GM18511 (cell line): Measurements from ENCODE around the gene ABCG1.
"Not testable (repeated sequence)": the region's sequence is repeated elsewhere in the genome, so short reads cannot be mapped to it uniquely, and the experiment has no call there.

Experiments
- ATAC-seq: cut with Tn5 transposase; IDR thresholded peaks from one replicate; pipeline ENCODE4 v1.9.1; 2021; ENCODE audit warnings: mild to moderate bottlenecking, moderate library complexity; ENCODE audit not compliant: unreplicated experiment

ABCG1 gene

DNA sequence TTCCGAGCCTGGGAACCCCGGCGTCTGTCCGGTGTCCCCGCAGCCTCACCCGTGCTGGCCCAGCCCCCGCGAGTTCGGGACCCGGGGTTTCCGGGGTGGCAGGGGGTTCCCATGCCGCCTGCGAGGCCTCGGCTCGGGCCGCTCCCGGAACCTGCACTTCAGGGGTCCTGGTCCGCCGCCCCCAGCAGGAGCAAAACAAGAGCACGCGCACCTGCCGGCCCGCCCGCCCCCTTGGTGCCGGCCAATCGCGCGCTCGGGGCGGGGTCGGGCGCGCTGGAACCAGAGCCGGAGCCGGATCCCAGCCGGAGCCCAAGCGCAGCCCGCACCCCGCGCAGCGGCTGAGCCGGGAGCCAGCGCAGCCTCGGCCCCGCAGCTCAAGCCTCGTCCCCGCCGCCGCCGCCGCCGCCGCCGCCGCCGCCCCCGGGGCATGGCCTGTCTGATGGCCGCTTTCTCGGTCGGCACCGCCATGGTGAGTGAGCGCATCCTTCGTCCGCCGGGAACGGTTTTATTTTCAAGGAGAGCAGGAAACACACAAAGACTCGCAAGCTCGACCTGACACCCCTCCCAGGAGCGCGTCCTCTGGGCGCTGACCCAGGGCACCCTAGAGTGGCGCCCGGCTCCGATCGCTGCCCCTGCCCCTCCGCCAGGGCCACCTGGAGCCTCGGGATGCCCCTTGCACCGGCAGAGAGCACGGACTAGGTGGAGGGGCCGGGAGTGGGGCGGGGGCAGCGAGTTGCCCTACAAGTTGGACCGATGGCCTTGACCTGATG lies at the start of gene ABCG1:
TSS of gene ABCG1 (plus strand) at position 305 of the 770 bp plus-strand sequence. CDS start at position 428, 123 bp downstream.
- peak; percentile 55 for ATAC-seq

DNA sequence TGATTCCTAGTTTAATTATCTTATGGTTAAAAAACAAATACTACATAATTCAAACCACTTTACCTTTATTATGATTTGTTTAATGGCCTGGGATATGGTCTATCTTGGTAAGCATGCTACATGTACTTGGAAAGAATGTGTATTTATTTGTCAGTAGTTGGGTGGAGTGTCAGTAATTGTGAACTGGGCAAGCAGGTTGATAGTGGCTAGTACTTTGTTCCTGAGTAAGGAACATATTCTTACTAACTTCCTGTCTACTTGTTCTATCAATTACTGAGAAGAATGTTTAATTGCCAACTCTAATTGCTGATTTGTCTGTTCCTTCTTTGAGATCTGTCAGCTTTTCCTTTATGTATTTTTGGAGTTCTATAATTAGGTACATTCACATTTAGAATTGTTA lies 49.2 kb upstream of the ABCG1 start:
- ATAC-seq: no peak

DNA sequence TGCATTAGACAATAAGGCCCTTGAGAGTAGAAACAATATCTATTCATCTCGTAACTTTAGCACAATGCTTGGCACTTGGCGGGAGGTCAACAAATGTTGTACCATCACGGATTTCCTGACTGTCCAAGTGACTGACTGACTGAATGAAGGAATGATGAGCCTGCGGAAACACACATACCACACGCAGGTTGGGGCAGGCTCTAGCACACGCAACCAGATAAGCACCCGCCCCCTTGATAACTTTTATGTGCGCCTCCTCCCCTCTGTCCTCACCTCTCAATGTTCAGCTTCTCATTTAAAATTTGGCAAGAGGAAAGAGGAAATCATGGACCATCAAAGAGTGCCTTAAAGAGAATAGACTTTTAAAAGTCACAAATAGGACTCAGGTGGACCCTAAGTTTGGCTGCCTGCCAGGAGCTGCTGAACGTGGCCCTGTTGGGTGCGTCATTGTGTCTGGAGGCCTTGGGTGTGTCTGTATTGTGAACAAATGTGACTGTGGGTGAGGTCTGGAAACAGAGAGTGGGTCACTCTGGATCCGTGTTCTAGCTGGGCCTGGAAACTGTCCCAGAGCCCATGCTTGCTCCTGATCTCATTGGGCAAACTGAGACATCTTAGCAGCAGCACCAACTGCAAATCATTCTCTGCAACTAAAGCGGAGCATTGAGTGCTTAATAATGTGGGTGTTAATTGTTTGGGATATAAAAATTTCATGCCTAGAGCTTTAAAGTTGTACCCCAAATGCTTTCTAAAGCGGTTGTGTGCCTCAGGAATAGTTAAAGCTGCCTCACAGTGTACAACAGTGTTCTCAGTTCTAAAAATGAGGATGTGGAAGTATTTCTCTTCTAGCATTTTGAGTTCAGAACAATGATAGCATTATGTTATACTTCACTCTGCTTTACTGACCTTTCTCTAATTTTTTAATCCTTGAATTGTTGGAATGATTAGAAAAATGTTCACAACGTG lies 47.6 kb upstream of the ABCG1 start:
- ATAC-seq: no peak

DNA sequence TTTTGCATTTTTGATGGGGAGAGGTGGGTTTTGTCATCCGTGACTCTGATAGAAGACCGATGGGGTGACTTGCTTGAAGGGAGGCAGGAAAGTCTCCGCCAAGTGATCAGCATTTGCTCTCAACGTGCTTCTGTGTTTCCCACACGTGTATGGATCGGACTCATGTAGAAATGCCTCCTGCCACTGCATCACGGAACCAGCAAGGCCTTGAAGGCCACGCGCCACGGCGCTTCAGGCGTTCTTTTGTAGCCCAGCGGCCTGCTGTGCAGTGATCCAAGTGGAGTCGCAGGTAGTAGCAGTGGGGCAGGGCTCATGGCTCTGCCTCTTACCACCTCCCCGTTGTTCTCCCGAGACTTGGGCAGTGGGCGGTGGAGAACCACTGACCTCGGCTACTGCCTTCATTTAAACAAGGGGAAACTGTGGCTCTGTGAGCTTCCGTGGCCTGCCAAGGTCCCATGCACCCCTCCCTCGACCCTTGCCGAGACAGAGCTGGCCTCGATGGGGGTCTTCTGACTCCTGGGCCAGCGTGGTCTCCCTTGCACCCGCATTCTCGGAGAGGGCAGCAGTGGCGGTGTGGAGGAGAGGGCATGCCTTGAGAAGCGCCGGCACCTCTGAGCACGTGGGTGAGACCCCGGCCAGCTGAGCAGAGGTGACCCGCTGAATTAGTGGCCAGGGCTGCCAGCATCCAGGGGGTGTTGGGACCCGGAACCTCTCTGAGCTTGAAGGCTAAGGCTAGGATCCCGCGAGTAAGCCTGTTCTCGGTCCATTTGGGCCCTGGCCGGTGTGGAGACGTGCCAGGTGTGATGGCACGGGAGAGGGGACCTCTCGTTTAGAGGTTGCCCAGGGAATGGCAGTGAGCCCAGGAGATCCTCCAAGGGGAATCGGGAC lies 46.1 kb upstream of the ABCG1 start:
- ATAC-seq: no peak

DNA sequence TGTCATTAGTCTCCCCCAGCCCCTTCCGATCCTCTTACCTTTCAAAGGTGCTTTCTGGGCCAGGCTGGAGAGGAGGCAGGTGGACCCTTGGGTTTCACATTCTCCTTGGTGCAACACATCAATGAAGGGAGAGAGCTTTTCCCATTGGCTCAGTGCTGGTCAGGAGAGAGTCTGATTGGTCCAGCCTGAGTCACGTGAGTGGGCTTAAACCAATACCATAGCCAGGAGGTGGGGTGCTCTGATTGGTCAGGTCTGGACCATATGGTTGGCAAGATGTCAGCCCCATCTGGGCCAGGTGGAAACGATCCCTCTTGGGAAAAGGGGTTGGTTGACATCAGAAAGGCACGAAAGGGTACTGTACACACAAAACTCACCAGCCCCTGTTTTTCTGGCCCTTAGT lies 44.8 kb upstream of the ABCG1 start:
- ATAC-seq: no peak

GRCh38 chr21:42175110-42175710 lies 43.7 kb upstream of the ABCG1 start:
- no peak for ATAC-seq

GRCh38 chr21:42176859-42177258 lies 42.1 kb upstream of the ABCG1 start:
- ATAC-seq: no peak

GRCh38 chr21:42179316-42179715 lies 39.6 kb upstream of the ABCG1 start:
- no peak for ATAC-seq

DNA sequence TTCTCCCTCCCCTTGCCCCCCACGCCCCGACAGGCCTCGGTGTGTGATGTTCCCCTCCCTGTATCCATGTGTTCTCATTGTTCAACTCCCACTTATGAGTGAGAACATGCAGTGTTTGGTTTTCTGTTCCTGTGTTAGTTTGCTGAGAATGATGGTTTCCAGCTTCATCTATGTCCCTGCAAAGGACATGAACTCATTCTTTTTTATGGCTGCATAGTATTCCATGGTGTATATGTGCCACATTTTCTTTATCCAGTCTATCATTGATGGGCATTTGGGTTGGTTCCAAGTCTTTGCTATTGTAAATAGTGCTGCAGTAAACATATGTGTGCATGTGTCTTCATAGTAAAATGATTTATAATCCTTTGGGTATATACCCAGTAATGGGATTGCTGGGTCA lies 38.9 kb upstream of the ABCG1 start:
- not testable (repeated sequence) for ATAC-seq

DNA sequence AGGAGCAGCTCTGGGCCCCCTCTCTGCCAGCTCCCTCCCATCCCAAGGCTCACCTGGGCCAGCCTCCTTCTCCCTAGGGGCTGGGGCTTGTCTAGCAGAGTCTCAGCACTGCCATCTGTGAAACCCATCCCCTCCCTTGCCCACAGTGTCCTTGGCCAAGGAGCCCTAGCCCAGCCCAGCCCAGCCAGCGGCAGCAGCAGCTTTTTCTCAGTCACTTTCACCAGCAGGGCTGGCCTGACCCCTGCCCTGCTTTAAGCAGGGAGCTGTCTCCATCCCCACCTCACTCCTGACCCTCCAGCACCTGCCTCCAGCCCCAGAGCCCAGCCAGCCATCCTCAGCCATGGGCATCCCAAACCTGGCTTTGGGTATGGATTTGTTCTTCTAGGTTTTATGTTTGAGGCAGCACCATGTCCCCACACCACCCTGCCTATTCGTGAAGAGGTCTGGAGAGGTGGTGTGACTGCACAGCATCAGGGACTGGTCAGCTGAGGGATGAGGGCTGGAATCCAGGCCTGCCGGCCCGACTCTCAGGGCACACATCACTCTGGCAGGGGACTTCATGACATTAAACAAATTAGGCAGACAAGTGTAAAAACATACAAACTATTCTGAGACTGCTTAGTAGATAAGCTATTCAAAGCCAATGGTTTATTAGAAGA lies 36.1 kb upstream of the ABCG1 start:
- ATAC-seq: no peak

- ATAC-seq: no peak
These were observed 35.3 kb upstream of the ABCG1 start for GRCh38 chr21:42183374-42184266.

GRCh38 chr21:42186591-42186990 lies 32.3 kb upstream of the ABCG1 start:
- ATAC-seq: no peak

DNA sequence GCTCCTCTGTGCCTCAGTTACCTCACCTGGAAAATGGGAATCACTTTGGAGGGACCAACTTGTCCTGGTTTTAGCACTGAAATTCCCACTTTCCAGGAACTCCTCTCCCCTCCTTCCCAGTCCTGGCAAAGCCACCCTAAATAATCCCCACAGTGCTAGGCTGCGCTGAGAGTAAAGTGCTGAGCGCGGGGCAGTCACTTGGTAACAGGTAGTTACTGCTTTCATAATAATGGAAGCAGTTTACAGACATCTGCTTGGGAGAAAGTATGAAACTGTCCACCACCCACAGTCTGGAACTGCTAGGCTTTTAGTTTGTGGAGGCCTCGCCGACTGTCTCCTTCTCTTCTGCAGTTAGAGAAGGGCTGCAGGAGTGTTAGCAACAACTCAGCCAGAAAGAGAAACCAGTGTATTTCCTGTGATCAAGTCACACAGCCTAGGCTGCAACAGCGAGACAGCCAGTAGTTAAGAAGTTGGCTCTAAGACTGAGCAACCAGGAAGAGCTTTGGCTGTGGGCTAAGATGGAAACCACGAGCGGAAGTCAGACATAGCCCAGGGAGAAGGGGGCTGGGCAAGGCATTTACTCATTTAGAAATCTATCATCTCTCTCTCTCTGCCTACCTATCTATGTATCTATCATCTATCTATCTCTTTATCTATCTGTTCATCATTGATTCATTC lies 30.8 kb upstream of the ABCG1 start:
- peak; percentile 98 for ATAC-seq

- no peak for ATAC-seq
These were observed 30.3 kb upstream of the ABCG1 start for GRCh38 chr21:42188663-42189062.

DNA sequence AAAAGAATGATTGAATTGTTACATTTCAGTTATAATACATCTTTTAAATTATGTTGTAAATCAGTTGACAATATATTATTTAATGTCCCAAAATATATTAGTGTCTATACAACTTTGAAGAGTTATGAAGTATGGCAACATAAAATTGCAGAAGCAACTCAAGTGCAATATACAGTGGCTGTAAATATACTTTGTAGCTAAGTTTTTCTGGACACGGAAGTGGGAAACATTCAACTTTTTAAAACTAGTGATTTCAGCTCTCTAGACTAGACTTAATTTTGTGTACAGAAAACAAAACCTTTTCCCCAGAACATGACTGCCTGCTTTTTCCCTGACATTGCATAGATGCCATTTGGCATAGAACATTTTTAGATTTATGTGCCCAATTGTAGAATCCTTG lies 29.5 kb upstream of the ABCG1 start:
- no peak for ATAC-seq

DNA sequence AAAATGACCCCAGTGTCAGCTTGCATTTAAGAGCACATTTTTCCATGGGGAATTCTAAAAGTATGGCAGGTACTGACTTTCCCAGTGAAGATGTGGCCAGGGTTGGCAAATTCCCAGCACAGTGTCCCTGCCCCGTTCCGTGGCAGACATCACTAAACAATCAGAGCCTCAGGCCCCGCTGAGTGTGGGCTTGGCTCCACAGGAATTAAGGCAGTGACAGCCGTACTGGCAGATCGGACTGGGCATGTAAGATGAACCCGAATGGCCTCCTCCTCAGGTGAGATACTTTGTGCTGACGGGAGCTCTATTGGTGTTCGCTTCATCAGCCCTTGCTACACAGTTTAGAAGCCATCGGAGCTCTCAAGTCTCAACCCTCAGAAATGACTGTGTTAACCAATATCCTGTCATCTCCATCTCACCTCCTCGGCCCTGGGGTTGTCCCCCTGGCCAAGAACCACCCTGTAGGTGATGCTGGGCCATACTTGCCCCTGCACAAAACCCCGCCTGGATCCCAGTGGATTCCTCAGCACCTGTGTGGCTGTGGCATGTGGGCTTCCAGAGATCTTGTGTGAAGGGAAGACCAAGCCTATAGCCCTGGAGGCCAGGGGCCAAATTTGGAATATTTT lies 29.0 kb upstream of the ABCG1 start:
- ATAC-seq: no peak

DNA sequence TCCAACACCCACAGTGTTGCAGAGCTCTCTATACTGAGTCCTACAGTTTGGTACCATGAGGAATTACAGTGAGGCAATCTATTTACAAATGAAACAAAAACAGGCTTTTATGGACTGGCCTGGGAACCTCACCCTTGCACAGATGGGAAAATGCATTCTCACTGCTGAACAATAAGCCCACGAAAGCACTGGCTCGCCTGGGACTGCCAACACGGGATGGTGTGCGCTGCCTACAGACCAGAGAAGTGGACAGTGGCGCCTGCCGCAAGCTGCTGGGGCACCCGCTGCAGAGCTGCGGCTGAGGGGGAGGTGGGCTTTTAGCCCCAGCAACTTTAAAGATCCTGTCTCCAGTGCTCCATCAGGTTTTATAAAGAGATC lies 28.5 kb upstream of the ABCG1 start:
- ATAC-seq: no peak

DNA sequence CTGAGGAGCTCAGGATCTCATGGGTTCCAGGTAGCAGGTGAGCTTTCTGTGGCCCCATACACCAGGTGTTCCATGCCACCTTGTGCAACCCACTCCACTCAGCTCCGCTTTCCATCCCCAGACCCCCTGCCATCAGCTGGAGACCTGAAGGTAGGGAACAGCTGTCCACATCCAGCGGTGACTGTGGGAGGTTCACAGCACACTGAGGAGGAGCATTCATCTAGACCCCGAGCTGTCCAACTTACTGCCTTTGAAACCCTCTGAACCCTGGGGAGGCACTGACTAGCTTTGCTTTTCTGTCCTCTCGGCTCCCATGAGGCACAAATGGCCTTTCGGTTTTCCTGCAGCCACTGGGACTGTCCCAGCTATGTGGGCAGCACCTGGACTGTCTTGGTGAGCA lies 27.9 kb upstream of the ABCG1 start:
- no peak for ATAC-seq
